CD14-positive monocyte (primary cell): ENCODE measurements around the gene SLC25A26. TPM values are rescaled to one million over a fixed set of nuclear protein-coding genes. Genes with fewer than 3 reads are reported as not detected.

ENCODE experiments used
- DNase-seq, 3 donors: peaks; one replicate each; pipeline ENCODE4 v3.0.0-alpha.2; 2011 to 2022
- H2AFZ ChIP-seq: 2 replicates; pipeline ENCODE4 v1.6.0; 2012; ENCODE audit warnings: mild to moderate bottlenecking, low read depth, low read length, inconsistent platforms; ENCODE audit not compliant: insufficient read depth, poor library complexity, severe bottlenecking
- H3K27ac ChIP-seq, 2 donors: 1 replicate in 1 of 2; 2 replicates in 1 of 2; pipeline ENCODE4 v1.5.1; 2012 to 2013; ENCODE audit warnings: low read length in 2 of 2, control low read depth in 1 of 2, inconsistent platforms in 1 of 2, low read depth in 1 of 2, mild to moderate bottlenecking in 1 of 2
- H3K27me3 ChIP-seq, 2 donors: one replicate each; pipeline versions ENCODE4 v1.6.0 to v1.6.1; 2011 to 2013; ENCODE audit warnings: low read length in 2 of 2; ENCODE audit not compliant: control insufficient read depth in 2 of 2, insufficient read depth in 2 of 2
- H3K36me3 ChIP-seq, 2 donors: replicated peaks in 1 of 2; 1 replicate in 1 of 2; 2 replicates in 1 of 2; pipeline versions ENCODE4 v1.5.1 to v1.6.1; 2012 to 2013; ENCODE audit warnings: low read length in 2 of 2, control low read depth in 1 of 2, inconsistent platforms in 1 of 2, mild to moderate bottlenecking in 1 of 2; ENCODE audit not compliant: insufficient read depth in 2 of 2, control insufficient read depth in 1 of 2
- H3K4me1 ChIP-seq, 2 donors: 1 replicate in 1 of 2; 2 replicates in 1 of 2; pipeline versions ENCODE4 v1.5.1 to v1.6.1; 2012 to 2013; ENCODE audit warnings: low read length in 2 of 2, control low read depth in 1 of 2, inconsistent platforms in 1 of 2, mild to moderate bottlenecking in 1 of 2, moderate library complexity in 1 of 2; ENCODE audit not compliant: insufficient read depth in 2 of 2, control insufficient read depth in 1 of 2
- H3K4me2 ChIP-seq: replicated peaks from 2 replicates; pipeline ENCODE3; 2012; ENCODE audit warnings: low read length, moderate library complexity, mild to moderate bottlenecking; ENCODE audit not compliant: poor library complexity, severe bottlenecking; ENCODE audit errors: extremely low read depth
- H3K4me3 ChIP-seq, 3 experiments: fragments of 200-600 bp in 1 of 3; sonication (generic) in 1 of 3; replicated peaks in 1 of 3; 1 replicate in 2 of 3; 2 replicates in 1 of 3; pipeline ENCODE4 v1.5.1; 2011 to 2013; ENCODE audit warnings: low read length in 3 of 3, mild to moderate bottlenecking in 3 of 3, control low read depth in 2 of 3, low read depth in 2 of 3, inconsistent platforms in 1 of 3, moderate library complexity in 1 of 3
- H3K79me2 ChIP-seq: 2 replicates; pipeline ENCODE4 v1.6.0; 2012; ENCODE audit warnings: mild to moderate bottlenecking, control low read depth, inconsistent platforms, low read length, moderate library complexity; ENCODE audit not compliant: insufficient read depth
- H3K9ac ChIP-seq: 2 replicates; pipeline ENCODE4 v1.6.0; 2017; ENCODE audit warnings: low read length, mild to moderate bottlenecking; ENCODE audit not compliant: insufficient read depth, poor library complexity, severe bottlenecking
- H3K9me3 ChIP-seq, 2 donors: replicated peaks in 1 of 2; 1 replicate in 1 of 2; 2 replicates in 1 of 2; pipeline versions ENCODE4 v1.5.1 to v1.6.1; 2012 to 2013; ENCODE audit warnings: low read length in 2 of 2, control low read depth in 1 of 2; ENCODE audit not compliant: control insufficient read depth in 1 of 2, insufficient read depth in 1 of 2
- H4K20me1 ChIP-seq: 2 replicates; pipeline ENCODE4 v1.6.0; 2012; ENCODE audit warnings: mild to moderate bottlenecking, low read length, control low read depth, moderate library complexity; ENCODE audit not compliant: insufficient read depth
- H3K27ac Mint-ChIP-seq, 7 donors: one replicate each; pipeline ENCODE4 v1.8.0; 2020; ENCODE audit warnings: mild to moderate bottlenecking in 7 of 7, mixed read lengths in 7 of 7, moderate library complexity in 6 of 7, inconsistent platforms in 2 of 7
- H3K27me3 Mint-ChIP-seq, 3 donors: one replicate each; pipeline ENCODE4 v1.8.0; 2021 to 2022; ENCODE audit warnings: low read depth in 3 of 3, mild to moderate bottlenecking in 3 of 3, mixed read lengths in 3 of 3, moderate library complexity in 3 of 3, inconsistent platforms in 1 of 3
- H3K36me3 Mint-ChIP-seq, 2 donors: one replicate each; pipeline ENCODE4 v1.8.0; 2020; ENCODE audit warnings: mixed read lengths in 2 of 2, inconsistent platforms in 1 of 2, mild to moderate bottlenecking in 1 of 2
- H3K4me1 Mint-ChIP-seq: one replicate; pipeline ENCODE4 v1.8.0; 2020; ENCODE audit warnings: mild to moderate bottlenecking, mixed read lengths
- H3K4me3 Mint-ChIP-seq, 2 donors: one replicate each; pipeline ENCODE4 v1.8.0; 2020; ENCODE audit warnings: mild to moderate bottlenecking in 2 of 2, mixed read lengths in 2 of 2, moderate library complexity in 1 of 2
- H3K9me3 Mint-ChIP-seq, 7 donors: one replicate each; pipeline ENCODE4 v1.8.0; 2020 to 2022; ENCODE audit warnings: mixed read lengths in 7 of 7, mild to moderate bottlenecking in 6 of 7, moderate library complexity in 6 of 7, inconsistent platforms in 2 of 7
- CTCF ChIP-seq: fragments of 200-600 bp; IDR thresholded peaks from one replicate; pipeline ENCODE4 v1.8.0; 2022; ENCODE audit warnings: antibody characterized with exemption, mild to moderate bottlenecking
- WGBS: methylation state at CpG from one replicate; pipeline ENCODE4 v1.1.5; 2013; ENCODE audit warnings: missing lambda C conversion rate; ENCODE audit not compliant: insufficient coverage; 5-methylcytosine and 5-hydroxymethylcytosine counted together
- intact Hi-C, 2 donors: fragments of 100-400 bp; cut with micrococcal nuclease; formaldehyde crosslinking; loops; one replicate each; pipeline versions ENCODE4 v1.15.0 to v1.15.1; 2023
- polyA plus RNA-seq, 3 donors: library from polyadenylated mRNA; depleted of rRNA in 1 of 3; unstranded in 2 of 3; stranded (reverse) in 1 of 3; fragments of 300-500 nt in 2 of 3; fragments of >200 nt in 1 of 3; fragmentation: Illumina TruSeq in 2 of 3; gene quantifications; 1 replicate in 2 of 3; 2 replicates in 1 of 3; pipeline ENCODE4 v1.2.3, GENCODE V29; 2012 to 2021

The SLC25A26 gene
- polyA plus RNA-seq, 3 donors, result 11.6 to 23.0 (median 14.4) TPM

- Mint-ChIP-seq H3K27ac (no peak overlapping the region), H3K36me3 (no peaks in the 10 kb centered on the region), H3K4me3 (no peak overlapping the region), H3K9me3 (peaks cover 0 to 3% (median 0%) of the 10 kb centered on the region in 7 donors), H3K4me1 (no peaks in the 10 kb centered on the region), H3K27me3 (no peaks in the 10 kb centered on the region)
- Histone ChIP-seq H2AFZ (no peak overlapping the region), H4K20me1 (no peaks in the 10 kb centered on the region), H3K36me3 (no peaks in the 10 kb centered on the region), H3K4me1 (no peaks in the 10 kb centered on the region), H3K4me2 (no peak overlapping the region), H3K27ac (no peak overlapping the region), H3K4me3 (no peak overlapping the region), H3K9ac (no peak overlapping the region), H3K79me2 (no peaks in the 10 kb centered on the region), H3K9me3 (no peaks in the 10 kb centered on the region), H3K27me3 (no peaks in the 10 kb centered on the region)
- intact Hi-C loops, result no loop called here
- TF ChIP-seq CTCF, result no peak
- no CpG with 5 or more reads among the region's 4 CpGs for WGBS
- no peak for DNase-seq
Measured at GRCh38 chr3:66336333-66336766, 115.5 kb downstream of the SLC25A26 start.

GRCh38 chr3:66338927-66339326 is 118.1 kb downstream of the SLC25A26 start:
- H3K27ac Mint-ChIP-seq, result no peak overlapping the region
- no peaks in the 10 kb centered on the region for H3K4me1 ChIP-seq
- intact Hi-C loops, result no loop called here
- no peaks in the 10 kb centered on the region for H3K27me3 Mint-ChIP-seq
- no peak overlapping the region for H3K27ac ChIP-seq
- no peaks in the 10 kb centered on the region for H4K20me1 ChIP-seq
- no peak overlapping the region for H3K9ac ChIP-seq
- no peak for TF ChIP-seq CTCF
- H3K36me3 ChIP-seq, result no peaks in the 10 kb centered on the region
- H3K4me1 Mint-ChIP-seq, result no peaks in the 10 kb centered on the region
- H3K79me2 ChIP-seq, result no peaks in the 10 kb centered on the region
- 80% methylated on average over 1 of the region's 3 CpGs for WGBS
- no peak overlapping the region for H3K4me3 ChIP-seq
- H2AFZ ChIP-seq, result no peak overlapping the region
- H3K36me3 Mint-ChIP-seq, result no peaks in the 10 kb centered on the region
- H3K27me3 ChIP-seq, result no peaks in the 10 kb centered on the region
- H3K9me3 Mint-ChIP-seq, result peaks cover 0 to 3% (median 0%) of the 10 kb centered on the region in 7 donors
- no peak overlapping the region for H3K4me3 Mint-ChIP-seq
- no peak overlapping the region for H3K4me2 ChIP-seq
- no peak for DNase-seq
- H3K9me3 ChIP-seq, result no peaks in the 10 kb centered on the region
